ENCODE results near the gene ETDC. TPM values are rescaled to one million over a fixed set of nuclear protein-coding genes. Genes with fewer than 3 reads are reported as not detected.

The ETDC gene
- total RNA-seq, 2 experiments from 2014 or later = not detected

- Histone ChIP-seq H4K20me1 (ENCODE audit: insufficient read depth, low read length) (no peaks in the 10 kb centered on the region), H3K36me3 (ENCODE audit: insufficient read depth, low read length) (no peaks in the 10 kb centered on the region; the same call in 1 of the 2 replicates), H3K4me1 (ENCODE audit: insufficient read depth, low read length, poor library complexity, severe bottlenecking) (no peaks in the 10 kb centered on the region), H3K27ac (ENCODE audit: low read depth, low read length, poor library complexity, severe bottlenecking) (no peak overlapping the region), H3K79me2 (ENCODE audit: insufficient read depth, low read depth, low read length) (no peaks in the 10 kb centered on the region), H3K9me3 (ENCODE audit: low read length) (no peaks in the 10 kb centered on the region), H3K4me2 (ENCODE audit: low read length) (no peak overlapping the region), H3K4me3 (ENCODE audit: low read depth, low read length, poor library complexity, severe bottlenecking) (no peak overlapping the region), H3K9me2 (ENCODE audit: insufficient read depth, low read length) (no peaks in the 10 kb centered on the region), H2AFZ (ENCODE audit: low read length) (no peak overlapping the region)
- intact Hi-C loops (cut with micrococcal nuclease; ENCODE audit: unreplicated experiment) = no loop called here
- no peak for DNase-seq (ENCODE audit: low spot score)
- CTCF ChIA-PET (ENCODE audit: unreplicated experiment) = no interaction called here
- TF ChIP-seq, protein P1, sequence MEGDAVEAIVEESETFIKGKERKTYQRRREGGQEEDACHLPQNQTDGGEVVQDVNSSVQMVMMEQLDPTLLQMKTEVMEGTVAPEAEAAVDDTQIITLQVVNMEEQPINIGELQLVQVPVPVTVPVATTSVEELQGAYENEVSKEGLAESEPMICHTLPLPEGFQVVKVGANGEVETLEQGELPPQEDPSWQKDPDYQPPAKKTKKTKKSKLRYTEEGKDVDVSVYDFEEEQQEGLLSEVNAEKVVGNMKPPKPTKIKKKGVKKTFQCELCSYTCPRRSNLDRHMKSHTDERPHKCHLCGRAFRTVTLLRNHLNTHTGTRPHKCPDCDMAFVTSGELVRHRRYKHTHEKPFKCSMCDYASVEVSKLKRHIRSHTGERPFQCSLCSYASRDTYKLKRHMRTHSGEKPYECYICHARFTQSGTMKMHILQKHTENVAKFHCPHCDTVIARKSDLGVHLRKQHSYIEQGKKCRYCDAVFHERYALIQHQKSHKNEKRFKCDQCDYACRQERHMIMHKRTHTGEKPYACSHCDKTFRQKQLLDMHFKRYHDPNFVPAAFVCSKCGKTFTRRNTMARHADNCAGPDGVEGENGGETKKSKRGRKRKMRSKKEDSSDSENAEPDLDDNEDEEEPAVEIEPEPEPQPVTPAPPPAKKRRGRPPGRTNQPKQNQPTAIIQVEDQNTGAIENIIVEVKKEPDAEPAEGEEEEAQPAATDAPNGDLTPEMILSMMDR (conservative IDR thresholded peaks at IDR 0.05; ENCODE audit: low read length) = no peak
- TF ChIP-seq EZH2phosphoT487 (IDR thresholded peaks at IDR 0.05; ENCODE audit: borderline replicate concordance, low read depth, low read length) = no peak
- BruUV-seq (replicated peaks) = no TSS peak
- POLR2A ChIA-PET = no interaction called here
Measured at GRCh38 chrX:135331525-135331924, 22.2 kb downstream of the ETDC start.

- no peak overlapping the region for H3K27ac ChIP-seq (ENCODE audit: low read depth, low read length, poor library complexity, severe bottlenecking)
- H4K20me1 ChIP-seq (ENCODE audit: insufficient read depth, low read length) = no peaks in the 10 kb centered on the region
- peak overlapping the region; percentile 79 for H3K4me2 ChIP-seq (ENCODE audit: low read length)
- DNase-seq (ENCODE audit: low spot score) = no peak
- peaks cover 28% of the 10 kb centered on the region; the same call in 1 of the 2 replicates for H3K79me2 ChIP-seq (ENCODE audit: insufficient read depth, low read depth, low read length)
- H3K9me2 ChIP-seq (ENCODE audit: insufficient read depth, low read length) = no peaks in the 10 kb centered on the region
- CTCF ChIA-PET (ENCODE audit: unreplicated experiment) = no interaction called here
- no peak for TF ChIP-seq EZH2phosphoT487 (IDR thresholded peaks at IDR 0.05; ENCODE audit: borderline replicate concordance, low read depth, low read length)
- TF ChIP-seq, protein P1 (conservative IDR thresholded peaks at IDR 0.05; ENCODE audit: low read length) = no peak
- POLR2A ChIA-PET = no interaction called here
- H3K4me1 ChIP-seq (ENCODE audit: insufficient read depth, low read length, poor library complexity, severe bottlenecking) = peaks cover 13% of the 10 kb centered on the region
- intact Hi-C loops (cut with micrococcal nuclease; ENCODE audit: unreplicated experiment) = no loop called here
- BruUV-seq (replicated peaks) = no TSS peak
- no peak overlapping the region for H2AFZ ChIP-seq (ENCODE audit: low read length)
- no peaks in the 10 kb centered on the region for H3K9me3 ChIP-seq (ENCODE audit: low read length)
- H3K4me3 ChIP-seq (ENCODE audit: low read depth, low read length, poor library complexity, severe bottlenecking) = peak overlapping the region; percentile 95
- H3K36me3 ChIP-seq (ENCODE audit: insufficient read depth, low read length) = no peaks in the 10 kb centered on the region
Measured at GRCh38 chrX:135340831-135341230, 31.6 kb downstream of the ETDC start.

- H3K4me2 ChIP-seq (ENCODE audit: low read length) = peak overlapping the region; percentile 87
- no peaks in the 10 kb centered on the region for H3K36me3 ChIP-seq (ENCODE audit: insufficient read depth, low read length)
- H3K27ac ChIP-seq (ENCODE audit: low read depth, low read length, poor library complexity, severe bottlenecking) = no peak overlapping the region
- peaks cover 28% of the 10 kb centered on the region; the same call in 1 of the 2 replicates for H3K79me2 ChIP-seq (ENCODE audit: insufficient read depth, low read depth, low read length)
- peak overlapping the region; percentile 95 for H3K4me3 ChIP-seq (ENCODE audit: low read depth, low read length, poor library complexity, severe bottlenecking)
- BruUV-seq (replicated peaks) = no TSS peak
- H4K20me1 ChIP-seq (ENCODE audit: insufficient read depth, low read length) = no peaks in the 10 kb centered on the region
- DNase-seq (ENCODE audit: low spot score) = no peak
- no peak for TF ChIP-seq EZH2phosphoT487 (IDR thresholded peaks at IDR 0.05; ENCODE audit: borderline replicate concordance, low read depth, low read length)
- TF ChIP-seq, protein P1 (conservative IDR thresholded peaks at IDR 0.05; ENCODE audit: low read length) = no peak
- H3K9me3 ChIP-seq (ENCODE audit: low read length) = no peaks in the 10 kb centered on the region
- intact Hi-C loops (cut with micrococcal nuclease; ENCODE audit: unreplicated experiment) = no loop called here
- H3K4me1 ChIP-seq (ENCODE audit: insufficient read depth, low read length, poor library complexity, severe bottlenecking) = peaks cover 13% of the 10 kb centered on the region
- H2AFZ ChIP-seq (ENCODE audit: low read length) = peak overlapping the region; percentile 83
- CTCF ChIA-PET (ENCODE audit: unreplicated experiment) = no interaction called here
- no peaks in the 10 kb centered on the region for H3K9me2 ChIP-seq (ENCODE audit: insufficient read depth, low read length)
- POLR2A ChIA-PET = no interaction called here
Measured at GRCh38 chrX:135345107-135345589, 35.9 kb downstream of the ETDC start.
